RWPE2 (cell line): ENCODE data around the gene E2F8.

Experiments
- ATAC-seq: fragments of 200-7000 bp; cut with Tn5 transposase; 3 replicates; pipeline ENCODE4 v1.9.1; 2021; ENCODE audit warnings: low read depth
- DNase-seq: peaks from one replicate; pipeline ENCODE4 v3.0.0-alpha.2; 2020; ENCODE audit warnings: low spot score
- H3K27ac ChIP-seq: fragments of 450-650 bp; 2 replicates; pipeline ENCODE4 v1.5.1; 2017; ENCODE audit warnings: mild to moderate bottlenecking; ENCODE audit not compliant: poor library complexity, severe bottlenecking
- H3K27me3 ChIP-seq: fragments of 250-450 bp; sonication (Bioruptor Pico); 2 replicates; pipeline ENCODE4 v1.5.1; 2021; ENCODE audit warnings: mild to moderate bottlenecking, moderate library complexity; ENCODE audit not compliant: insufficient read depth, poor library complexity, severe bottlenecking
- H3K36me3 ChIP-seq: fragments of 250-450 bp; sonication (Bioruptor Pico); 2 replicates; pipeline ENCODE4 v1.5.1; 2020; ENCODE audit warnings: low read depth, mild to moderate bottlenecking, moderate library complexity
- H3K4me1 ChIP-seq: fragments of 250-450 bp; sonication (Bioruptor Pico); 2 replicates; pipeline ENCODE4 v1.5.1; 2021; ENCODE audit warnings: mild to moderate bottlenecking, moderate library complexity; ENCODE audit not compliant: insufficient read depth, poor library complexity, severe bottlenecking
- H3K4me3 ChIP-seq: fragments of 250-450 bp; sonication (Bioruptor Pico); 2 replicates; pipeline ENCODE4 v1.5.1; 2021; ENCODE audit warnings: mild to moderate bottlenecking, moderate library complexity; ENCODE audit not compliant: severe bottlenecking
- H3K9me3 ChIP-seq: fragments of 250-450 bp; sonication (Bioruptor Pico); 2 replicates; pipeline ENCODE4 v1.5.1; 2021; ENCODE audit warnings: mild to moderate bottlenecking, moderate library complexity; ENCODE audit not compliant: severe bottlenecking
- CTCF ChIP-seq: fragments of 450-650 bp; IDR thresholded peaks from one replicate; pipeline ENCODE4 v1.5.1; 2017; ENCODE audit warnings: mild to moderate bottlenecking, moderate library complexity; ENCODE audit not compliant: poor library complexity, severe bottlenecking

Gene E2F8

GRCh38 chr11:19234231-19234817 lies 6.4 kb downstream of the E2F8 start:
- H3K27me3 ChIP-seq, result no peaks in the 10 kb centered on the region
- ATAC-seq (no peak), DNase-seq (no peak)
- peaks cover 19% of the 10 kb centered on the region for H3K4me1 ChIP-seq
- no peaks in the 10 kb centered on the region for H3K9me3 ChIP-seq
- peaks cover 56% of the 10 kb centered on the region for H3K36me3 ChIP-seq
- TF ChIP-seq CTCF, result no peak
- no peak overlapping the region for H3K4me3 ChIP-seq
- no peak overlapping the region for H3K27ac ChIP-seq

- DNase-seq (no peak), ATAC-seq (peak; percentile 98)
- Histone ChIP-seq H3K27me3 (no peaks in the 10 kb centered on the region), H3K27ac (peak overlapping the region; percentile 66), H3K4me1 (peaks cover 21% of the 10 kb centered on the region), H3K36me3 (peaks cover 55% of the 10 kb centered on the region), H3K4me3 (no peak overlapping the region), H3K9me3 (no peaks in the 10 kb centered on the region)
- TF ChIP-seq CTCF, result no peak
Observed at GRCh38 chr11:19232910-19233503, 7.7 kb downstream of the E2F8 start.

- Histone ChIP-seq H3K27me3 (no peaks in the 10 kb centered on the region), H3K4me1 (peaks cover 21% of the 10 kb centered on the region), H3K36me3 (peaks cover 47% of the 10 kb centered on the region), H3K9me3 (no peaks in the 10 kb centered on the region), H3K27ac (peak overlapping the region; percentile 30), H3K4me3 (no peak overlapping the region)
- ATAC-seq (no peak), DNase-seq (no peak)
- no peak for TF ChIP-seq CTCF
Observed at GRCh38 chr11:19229671-19230070, 11.1 kb downstream of the E2F8 start.

- H3K36me3 ChIP-seq, result peaks cover 53% of the 10 kb centered on the region
- H3K9me3 ChIP-seq, result no peaks in the 10 kb centered on the region
- peaks cover 21% of the 10 kb centered on the region for H3K4me1 ChIP-seq
- DNase-seq, result no peak
- H3K4me3 ChIP-seq, result no peak overlapping the region
- H3K27ac ChIP-seq, result peak overlapping the region; percentile 30
- TF ChIP-seq CTCF, result no peak
- ATAC-seq, result peak; percentile 30; the same call in 1 of the 3 replicates
- H3K27me3 ChIP-seq, result no peaks in the 10 kb centered on the region
Observed at GRCh38 chr11:19228968-19229367, 11.8 kb downstream of the E2F8 start.
